RWPE1 (cell line): Measurements from ENCODE around the gene TMOD3.

Source experiments
- CTCF ChIA-PET: fragments of 350-600 bp; sonication (Branson Sonifier 250); formaldehyde crosslinking; extraction: SDS; loops from one replicate; lab custom pipeline; 2021; lab: Yijun Ruan, JAX
- POLR2A ChIA-PET: fragments of 400-600 bp; formaldehyde crosslinking; extraction: SDS; loops from one replicate; lab custom pipeline; 2020; ENCODE audit warnings: antibody characterized with exemption; ENCODE audit not compliant: low non-redundant PET; lab: Yijun Ruan, JAX
- DNase-seq: peaks from one replicate; pipeline ENCODE4 v3.0.0; 2012; ENCODE audit warnings: low spot score
- H3K27ac ChIP-seq: fragments of 450-650 bp; 2 replicates; pipeline ENCODE4 v1.5.1; 2017
- TF ChIP-seq, protein P1 (sequence below): fragments of 450-650 bp; conservative IDR thresholded peaks from 2 replicates; pipeline ENCODE4 v1.5.1; 2017; ENCODE audit warnings: low read depth, mild to moderate bottlenecking

Gene TMOD3

DNA sequence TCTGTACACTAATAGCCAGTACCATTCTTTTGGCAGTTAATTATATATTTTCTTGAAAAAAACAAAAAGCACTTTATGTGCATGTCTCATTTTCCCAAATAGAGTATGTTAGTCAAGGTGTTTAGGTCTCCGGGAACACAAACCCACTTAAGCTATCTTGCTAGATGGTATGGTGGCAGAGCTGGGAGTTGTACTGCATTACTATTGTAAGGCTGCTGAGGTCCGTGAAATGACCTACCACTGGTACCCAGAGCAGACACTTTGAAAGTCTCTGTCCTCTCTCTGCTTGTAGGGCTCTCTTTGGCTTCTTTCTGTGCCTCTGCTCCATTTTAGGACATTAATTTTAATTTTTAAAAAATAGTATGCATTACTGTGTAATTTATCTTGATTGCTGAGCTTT lies 8.8 kb downstream of the TMOD3 start:
- H3K27ac ChIP-seq = no peak overlapping the region
- TF ChIP-seq, protein P1, sequence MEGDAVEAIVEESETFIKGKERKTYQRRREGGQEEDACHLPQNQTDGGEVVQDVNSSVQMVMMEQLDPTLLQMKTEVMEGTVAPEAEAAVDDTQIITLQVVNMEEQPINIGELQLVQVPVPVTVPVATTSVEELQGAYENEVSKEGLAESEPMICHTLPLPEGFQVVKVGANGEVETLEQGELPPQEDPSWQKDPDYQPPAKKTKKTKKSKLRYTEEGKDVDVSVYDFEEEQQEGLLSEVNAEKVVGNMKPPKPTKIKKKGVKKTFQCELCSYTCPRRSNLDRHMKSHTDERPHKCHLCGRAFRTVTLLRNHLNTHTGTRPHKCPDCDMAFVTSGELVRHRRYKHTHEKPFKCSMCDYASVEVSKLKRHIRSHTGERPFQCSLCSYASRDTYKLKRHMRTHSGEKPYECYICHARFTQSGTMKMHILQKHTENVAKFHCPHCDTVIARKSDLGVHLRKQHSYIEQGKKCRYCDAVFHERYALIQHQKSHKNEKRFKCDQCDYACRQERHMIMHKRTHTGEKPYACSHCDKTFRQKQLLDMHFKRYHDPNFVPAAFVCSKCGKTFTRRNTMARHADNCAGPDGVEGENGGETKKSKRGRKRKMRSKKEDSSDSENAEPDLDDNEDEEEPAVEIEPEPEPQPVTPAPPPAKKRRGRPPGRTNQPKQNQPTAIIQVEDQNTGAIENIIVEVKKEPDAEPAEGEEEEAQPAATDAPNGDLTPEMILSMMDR = no peak
- no peak for DNase-seq
- CTCF ChIA-PET = interaction anchor here (0.7 kb wide), 1 partner anchor 78 kb away, joined by 3 read pairs; no protein-coding TSS in a partner anchor
- POLR2A ChIA-PET = no interaction called here

DNA sequence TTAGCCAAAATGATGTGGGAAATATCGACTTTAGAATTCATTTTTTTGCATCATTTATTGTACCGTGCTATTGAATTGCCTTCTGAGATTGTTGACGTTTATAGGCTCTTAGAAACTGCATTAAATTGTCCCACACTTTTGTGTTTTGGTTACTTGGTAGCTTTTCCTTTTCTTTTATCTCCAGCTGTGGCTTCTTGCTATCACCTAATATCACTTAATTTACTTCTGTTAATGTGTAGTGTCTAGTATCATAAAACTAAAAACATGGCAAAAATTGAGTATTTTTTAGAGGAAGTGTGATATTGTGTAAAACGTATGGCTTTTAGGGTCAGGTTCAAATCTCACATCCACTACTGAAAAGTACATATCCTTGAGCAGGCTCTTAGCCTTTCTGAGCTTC lies 11.2 kb downstream of the TMOD3 start:
- ChIA-PET CTCF (no interaction called here), POLR2A (no interaction called here)
- no peak overlapping the region for H3K27ac ChIP-seq
- TF ChIP-seq, protein P1 = no peak
- DNase-seq = no peak

- TF ChIP-seq, protein P1 = no peak
- DNase-seq = no peak
- POLR2A ChIA-PET = interaction anchor here (0.6 kb wide), 1 partner anchor 10 kb away, joined by 4 read pairs; no protein-coding TSS in a partner anchor
- peak overlapping the region; percentile 51 for H3K27ac ChIP-seq
- CTCF ChIA-PET = interaction anchor here (0.5 to 0.6 kb wide), 2 partner anchors 7 to 171 kb away, joined by 3 to 4 read pairs; no protein-coding TSS in a partner anchor
Observed at GRCh38 chr15:51841406-51842040, 12.1 kb downstream of the TMOD3 start.

DNA sequence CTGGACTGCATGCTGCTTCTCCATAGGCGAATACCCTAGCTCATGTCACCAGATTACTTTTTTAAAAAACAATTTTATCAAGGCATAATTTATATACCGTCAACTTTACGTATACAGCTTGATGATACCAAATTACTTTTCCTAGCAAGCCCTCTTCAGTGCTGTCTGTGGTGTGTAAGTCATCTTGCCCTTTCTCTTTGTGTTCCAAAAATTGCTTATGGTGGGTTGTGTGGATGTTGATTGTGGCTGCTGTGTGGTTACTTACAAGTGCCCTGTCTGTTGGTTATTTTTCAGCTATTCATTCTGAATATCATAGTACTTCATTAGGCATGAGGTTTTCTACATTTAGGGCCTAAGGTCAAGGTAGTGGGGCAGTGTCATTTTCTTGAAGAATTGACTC lies 12.8 kb downstream of the TMOD3 start:
- ChIA-PET POLR2A (no interaction called here), CTCF (interaction anchor here (0.5 to 1.0 kb wide), 4 partner anchors 8 to 170 kb away, joined by 3 to 4 read pairs (median 4); no protein-coding TSS in a partner anchor)
- no peak for DNase-seq
- TF ChIP-seq, protein P1 = no peak
- no peak overlapping the region for H3K27ac ChIP-seq

DNA sequence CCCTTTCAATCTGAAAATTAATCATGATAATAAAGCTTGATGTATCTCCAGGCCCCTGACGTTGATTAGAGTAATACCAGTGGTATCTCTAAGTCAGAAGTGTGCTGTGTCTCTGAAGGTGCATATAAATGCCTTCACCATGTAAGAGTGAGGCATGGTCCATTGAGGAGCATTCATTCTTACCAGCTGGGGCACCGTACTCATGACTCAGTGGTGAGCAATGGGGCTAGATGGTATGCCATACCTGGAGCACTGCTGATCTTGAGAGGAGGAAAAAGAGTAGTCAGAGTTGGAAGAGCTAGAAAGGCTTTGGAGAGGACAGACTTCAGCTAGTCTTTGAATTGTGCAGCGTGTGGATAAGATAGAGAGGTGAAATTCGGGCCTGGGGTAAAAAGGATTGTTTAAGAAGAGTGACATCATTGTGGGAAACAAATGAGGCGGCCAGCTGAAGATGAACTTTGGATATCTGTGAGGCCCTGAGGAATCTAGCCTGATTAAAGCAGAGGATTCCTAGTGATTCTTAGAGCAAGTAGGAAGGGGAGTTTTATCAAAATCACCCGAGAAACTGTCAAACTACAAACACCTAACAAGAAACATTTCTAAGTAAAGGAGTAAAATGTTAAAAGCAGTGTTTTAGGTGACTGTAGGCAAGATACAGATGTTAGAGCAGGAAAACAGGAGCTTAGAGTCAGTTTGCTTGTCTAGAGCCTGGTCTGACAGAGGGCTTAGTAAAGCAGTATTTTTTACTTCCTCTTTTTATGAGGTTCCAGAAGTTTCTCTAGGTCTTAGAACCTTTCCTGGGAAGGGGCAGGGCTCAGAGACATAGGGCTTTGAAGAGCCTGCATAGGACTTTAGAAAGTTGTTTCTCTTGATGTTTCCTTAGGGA lies 13.6 kb downstream of the TMOD3 start:
- H3K27ac ChIP-seq = no peak overlapping the region
- ChIA-PET CTCF (interaction anchor here (0.5 to 1.3 kb wide), 6 partner anchors 24 to 169 kb away, joined by 3 to 4 read pairs (median 4); no protein-coding TSS in a partner anchor), POLR2A (no interaction called here)
- TF ChIP-seq, protein P1 = no peak
- peak; percentile 82 for DNase-seq

DNA sequence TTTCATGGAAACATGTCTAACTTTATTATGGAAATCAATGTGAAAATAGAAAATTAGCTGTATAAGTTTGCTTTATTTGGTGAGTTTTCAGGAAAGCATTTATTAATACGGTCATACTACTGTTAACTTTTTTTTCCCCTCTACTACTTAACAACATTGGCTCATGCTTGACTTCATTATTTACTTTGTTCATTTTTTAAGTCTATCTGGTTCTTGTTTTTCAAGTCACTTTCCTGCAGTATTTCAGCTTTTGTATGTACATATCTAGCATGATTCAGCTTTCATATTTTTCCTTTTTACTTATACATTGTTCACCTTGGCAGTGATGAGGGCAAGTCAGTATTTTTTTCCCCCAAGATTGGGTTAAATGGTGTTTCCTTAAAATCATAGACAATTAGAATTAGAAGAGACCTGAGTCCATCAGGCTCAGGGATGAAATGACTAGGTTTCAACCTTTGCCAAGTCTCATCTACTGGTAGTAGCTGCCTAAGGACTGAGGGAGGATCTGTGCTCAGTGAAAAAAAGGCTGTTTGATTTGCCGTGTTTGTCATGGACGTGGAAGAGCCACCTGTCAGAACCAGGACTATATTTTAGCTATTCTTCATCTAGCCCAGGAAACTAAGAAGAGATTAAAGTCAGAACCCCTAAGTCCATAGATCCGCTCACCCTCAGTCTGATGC lies 15.4 kb downstream of the TMOD3 start:
- CTCF ChIA-PET = interaction anchor here (0.6 to 0.8 kb wide), 2 partner anchors 32 to 68 kb away, joined by 3 to 4 read pairs; no protein-coding TSS in a partner anchor
- POLR2A ChIA-PET = no interaction called here
- H3K27ac ChIP-seq = peak overlapping the region; percentile 85
- TF ChIP-seq, protein P1 = no peak
- no peak for DNase-seq
